NCI-H526 treated with DMSO at 0.1 percent for 48 hours (cell line): ENCODE data around the gene PSG2.
"Not testable (repeated sequence)": the region's sequence is repeated elsewhere in the genome, so short reads cannot be mapped to it uniquely, and the experiment has no call there.

ENCODE experiments used
- DNase-seq: peaks from one replicate; lab custom pipeline; 2025; lab: John Stamatoyannopoulos, UW

PSG2 gene

DNA sequence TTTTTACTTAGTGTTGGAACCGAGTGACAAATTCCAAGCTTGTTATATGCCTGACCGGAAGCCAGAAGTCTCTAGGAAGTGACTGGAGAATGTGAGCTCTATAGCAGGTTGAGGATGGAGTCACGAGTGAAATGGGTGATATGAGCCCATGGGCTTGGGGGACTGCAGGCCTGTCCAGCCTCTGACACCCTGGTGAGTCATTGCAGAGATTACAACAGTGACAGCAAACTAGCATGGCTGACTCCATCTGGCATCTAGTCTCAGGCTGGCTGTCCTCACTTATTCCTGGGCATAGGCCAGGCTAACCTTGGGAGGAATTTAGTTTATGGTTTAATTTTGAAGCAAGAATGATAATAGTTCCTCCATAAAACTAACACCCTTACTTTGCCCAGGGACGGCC, 4.6 kb downstream of the PSG2 start:
- DNase-seq: not testable (repeated sequence)

DNA sequence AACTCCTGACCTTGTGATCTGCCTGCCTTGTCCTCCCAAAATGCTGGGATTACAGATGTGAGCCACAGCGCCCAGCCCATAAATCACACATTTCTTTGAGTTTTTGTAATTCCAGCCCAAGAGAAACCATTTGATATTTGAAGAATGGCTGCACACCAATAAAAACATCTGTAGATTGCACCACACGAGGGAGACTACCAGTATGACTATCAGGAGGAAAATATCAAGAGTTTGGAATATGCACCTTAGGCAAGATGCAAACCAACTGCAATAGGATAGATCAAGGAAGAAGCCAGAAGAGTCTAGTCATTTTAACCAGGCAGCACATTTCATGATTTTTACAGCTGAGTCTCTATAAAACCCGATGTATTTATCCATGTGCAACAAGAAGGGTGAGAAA, 20.1 kb downstream of the PSG2 start:
- DNase-seq: not testable (repeated sequence)

DNA sequence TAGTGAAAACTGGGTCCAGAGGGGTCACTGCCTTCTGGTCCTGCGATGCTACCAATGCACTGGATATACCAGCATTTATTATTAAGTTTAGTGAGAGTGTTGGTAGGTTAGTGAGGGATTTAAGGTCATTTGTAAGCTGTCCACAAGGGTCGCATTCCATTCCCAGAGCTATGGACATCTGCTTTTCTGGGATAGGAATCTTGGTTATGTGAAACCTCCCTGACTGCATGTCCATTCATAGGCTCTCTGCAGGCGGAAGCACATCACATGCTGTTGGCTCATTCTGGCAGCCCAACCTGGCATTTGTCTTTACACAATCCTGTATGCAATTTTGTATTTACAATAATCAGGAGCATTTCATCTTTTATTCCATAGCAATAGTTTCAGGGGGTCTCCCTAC, 21.2 kb downstream of the PSG2 start:
- DNase-seq: not testable (repeated sequence)

DNA sequence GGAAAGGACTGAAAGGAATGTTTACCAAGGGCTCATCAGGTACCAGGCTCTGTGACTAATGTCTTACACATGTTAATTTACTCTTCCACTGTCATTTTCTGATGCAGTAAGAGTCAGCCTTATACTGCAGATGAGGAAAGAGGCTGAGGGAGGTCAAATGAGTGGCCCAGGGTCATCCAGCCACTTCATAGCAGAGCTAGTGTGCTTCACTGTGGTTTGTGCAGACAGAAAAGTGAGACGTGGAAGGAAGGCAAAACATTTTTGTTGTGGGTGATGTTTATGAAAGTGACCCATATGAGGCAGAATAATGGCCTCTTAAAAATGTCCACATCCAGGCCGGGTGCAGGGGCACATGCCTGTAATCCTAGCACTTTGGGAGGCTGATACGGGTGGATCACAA, 22.2 kb downstream of the PSG2 start:
- DNase-seq: not testable (repeated sequence)

DNA sequence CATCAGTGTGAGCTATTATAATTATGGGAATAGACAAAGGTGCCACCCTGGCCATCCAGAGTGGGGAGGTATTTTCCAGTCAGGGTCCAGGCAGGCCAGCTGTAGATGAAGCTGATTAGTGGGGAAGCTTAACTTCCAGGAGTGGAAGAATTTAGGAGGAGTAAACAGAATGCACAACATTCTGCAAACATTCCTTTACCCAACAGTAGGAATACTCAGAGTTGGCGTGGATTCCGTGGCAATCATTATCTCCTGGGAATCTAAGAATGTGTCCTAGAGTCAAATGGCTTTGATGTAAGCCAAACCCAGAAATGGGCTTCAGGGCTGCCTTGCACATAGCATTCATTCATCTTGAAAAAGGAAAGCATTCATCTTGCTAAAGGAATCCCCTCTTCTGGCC, 23.0 kb downstream of the PSG2 start:
- DNase-seq: not testable (repeated sequence)

DNA sequence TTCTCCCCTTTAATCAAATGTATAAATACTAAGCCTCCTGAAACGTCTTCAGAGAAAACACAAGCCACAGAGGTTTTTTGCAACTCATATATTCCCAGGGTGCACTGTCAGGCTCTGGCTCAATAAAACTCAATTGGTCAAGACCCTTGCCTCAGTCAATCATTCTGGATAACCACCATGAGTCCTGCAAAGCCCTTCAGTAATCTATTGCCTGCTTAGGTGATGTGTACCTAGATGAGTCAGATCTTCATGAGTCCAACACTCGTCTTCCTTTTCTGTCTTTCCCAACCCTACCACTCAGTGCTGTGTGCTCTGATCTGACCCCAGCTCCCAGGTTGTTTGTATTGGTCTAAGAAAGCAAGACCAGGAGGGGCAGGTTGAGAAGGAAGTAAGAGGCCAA, 24.1 kb downstream of the PSG2 start:
- DNase-seq: not testable (repeated sequence)

DNA sequence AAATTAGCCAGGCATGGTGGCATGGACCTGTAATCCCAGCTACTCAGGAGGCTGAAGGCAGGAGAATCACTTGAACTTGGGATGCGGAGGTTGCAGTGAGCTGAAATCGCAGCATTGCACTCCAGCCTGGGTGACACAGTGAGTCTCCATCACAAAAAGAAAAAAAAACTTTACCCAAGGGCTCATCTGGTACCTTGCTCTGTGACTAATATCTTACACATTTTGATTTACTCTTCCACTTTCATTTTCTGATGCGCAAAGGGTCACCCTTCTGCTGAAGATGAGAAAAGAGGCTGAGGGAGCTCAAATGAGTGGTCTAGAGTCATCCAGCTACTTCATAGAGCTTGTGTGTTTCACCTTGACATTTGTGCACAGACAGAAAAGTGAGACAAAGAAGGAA, 34.5 kb downstream of the PSG2 start:
- not testable (repeated sequence) for DNase-seq

DNA sequence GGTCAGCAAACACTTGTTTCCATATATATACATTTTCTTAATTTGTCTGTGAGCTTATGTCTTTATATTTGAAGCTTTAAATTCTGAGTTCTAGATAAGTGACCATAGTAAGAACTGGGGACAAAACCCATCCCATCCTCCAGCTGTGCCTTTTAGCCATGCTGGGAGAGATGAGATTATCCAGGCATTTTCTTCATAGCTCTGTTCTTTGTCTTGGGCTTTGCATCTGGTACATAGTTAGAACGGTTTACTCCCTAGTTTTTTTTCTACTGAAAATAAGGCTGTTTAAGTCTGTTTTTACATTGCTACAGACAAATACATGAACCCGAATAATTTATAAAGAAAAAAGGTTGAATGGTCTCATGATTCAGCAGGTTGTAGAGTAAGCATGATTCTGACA, 35.9 kb downstream of the PSG2 start:
- DNase-seq: not testable (repeated sequence)

DNA sequence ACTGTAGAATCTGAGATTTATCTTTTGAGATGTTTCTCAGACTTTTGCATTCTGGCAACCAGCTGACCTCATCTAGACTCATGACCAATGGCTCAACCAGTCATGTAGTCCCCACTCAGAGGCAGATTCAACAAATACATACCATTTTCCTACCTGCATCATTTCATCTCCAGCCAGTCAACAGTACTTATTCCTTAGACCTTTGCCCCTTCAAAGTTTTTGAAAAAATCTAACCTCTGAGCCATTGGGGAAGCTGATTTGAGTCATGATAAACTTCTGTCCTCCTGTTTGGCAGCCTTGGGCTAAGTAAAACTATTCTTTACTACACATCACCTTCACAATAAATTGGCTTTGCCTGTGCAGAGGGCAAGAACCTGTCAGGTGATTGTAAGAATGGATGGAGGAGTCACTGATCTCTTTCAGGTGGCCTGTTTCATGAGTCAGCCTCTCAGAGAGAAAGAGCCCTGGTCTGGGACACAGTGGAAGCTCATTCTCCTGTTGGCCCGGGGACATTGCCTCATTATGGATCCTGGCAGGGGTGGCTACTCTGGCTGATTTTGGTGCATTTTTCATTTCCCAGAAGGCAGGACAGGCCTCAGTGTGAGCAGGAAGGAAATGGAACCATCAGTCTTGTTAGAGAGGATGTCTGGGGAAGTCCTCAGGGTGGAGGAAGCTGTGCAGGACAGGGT, 38.9 kb downstream of the PSG2 start:
- DNase-seq: not testable (repeated sequence)

DNA sequence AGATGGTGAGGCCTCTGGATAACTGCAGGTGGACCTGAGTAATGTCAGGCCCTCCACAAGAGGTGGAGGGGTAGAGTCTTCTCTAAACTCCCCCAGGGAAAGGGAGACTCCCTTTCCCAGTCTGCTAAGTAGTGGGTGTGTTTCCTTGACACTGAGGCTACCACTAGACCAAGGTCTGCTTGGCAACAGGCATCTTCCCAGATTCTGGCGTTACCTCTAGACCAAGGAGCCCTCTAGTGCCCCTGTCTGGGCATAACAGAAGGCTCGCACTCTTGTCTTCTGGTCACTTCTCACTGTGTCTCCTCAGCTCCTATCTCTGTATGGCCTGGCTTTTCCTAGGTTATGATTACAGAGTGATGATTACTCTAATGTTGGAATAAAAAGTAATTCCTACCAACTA, 50.9 kb downstream of the PSG2 start:
- DNase-seq: not testable (repeated sequence)

DNA sequence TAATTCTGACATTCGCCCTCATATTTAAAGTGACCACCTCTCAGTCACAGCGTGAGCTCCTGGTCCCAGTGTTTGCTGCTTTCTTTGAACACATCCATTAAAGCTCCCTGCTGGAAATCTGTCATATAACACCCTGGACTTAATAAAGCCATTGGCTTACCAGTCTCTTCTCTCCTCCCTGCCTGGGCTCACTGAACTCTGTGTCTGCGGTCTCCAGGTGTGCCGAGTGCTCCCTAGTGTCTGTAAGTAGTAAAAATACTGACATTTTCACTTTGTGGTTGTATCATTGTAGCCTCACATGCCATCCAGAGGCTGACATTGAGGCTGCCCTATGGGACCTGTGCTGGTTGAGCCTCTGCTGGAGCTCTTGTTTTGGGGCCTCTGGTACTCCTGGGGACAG, 53.6 kb downstream of the PSG2 start:
- no peak for DNase-seq

DNA sequence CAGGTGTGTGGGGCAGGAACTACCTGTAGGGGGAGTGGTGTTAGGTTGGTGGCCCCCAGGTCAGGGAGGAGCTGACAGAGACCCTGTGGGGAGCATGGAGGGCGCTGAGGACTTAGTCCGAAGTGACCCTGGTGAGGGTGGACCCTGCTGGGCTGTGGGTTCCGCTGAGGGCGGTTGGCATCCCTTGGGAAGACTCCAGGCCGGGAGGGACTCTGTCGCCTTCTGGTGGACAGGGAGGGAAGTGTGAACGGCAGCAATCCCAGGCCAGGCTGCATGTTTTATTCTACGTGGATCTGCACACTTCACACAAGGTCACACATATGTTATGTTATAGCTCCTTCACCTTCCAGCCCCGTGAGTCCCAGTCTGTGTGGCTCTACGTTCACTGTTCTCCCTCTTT, 54.5 kb downstream of the PSG2 start:
- not testable (repeated sequence) for DNase-seq

DNA sequence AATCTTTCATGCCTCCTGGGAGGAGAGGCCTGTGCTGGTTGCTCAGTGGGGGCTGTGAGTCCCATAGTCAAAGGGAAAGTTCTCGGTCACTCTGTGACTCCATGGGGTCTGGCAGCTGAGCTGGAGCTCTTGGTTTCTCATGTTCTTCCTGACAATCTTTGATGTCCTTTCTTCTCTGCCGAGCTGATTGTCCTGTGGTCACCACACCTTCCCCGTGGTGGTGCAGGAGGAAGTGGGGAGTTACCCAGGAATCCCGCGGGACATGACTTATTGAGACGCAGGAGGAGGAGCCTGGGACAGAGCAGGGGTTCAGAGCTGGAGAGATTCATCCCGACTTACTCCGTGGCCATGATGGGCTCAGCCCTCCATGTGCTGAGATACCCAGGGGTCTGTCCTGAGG, 55.4 kb downstream of the PSG2 start:
- not testable (repeated sequence) for DNase-seq

DNA sequence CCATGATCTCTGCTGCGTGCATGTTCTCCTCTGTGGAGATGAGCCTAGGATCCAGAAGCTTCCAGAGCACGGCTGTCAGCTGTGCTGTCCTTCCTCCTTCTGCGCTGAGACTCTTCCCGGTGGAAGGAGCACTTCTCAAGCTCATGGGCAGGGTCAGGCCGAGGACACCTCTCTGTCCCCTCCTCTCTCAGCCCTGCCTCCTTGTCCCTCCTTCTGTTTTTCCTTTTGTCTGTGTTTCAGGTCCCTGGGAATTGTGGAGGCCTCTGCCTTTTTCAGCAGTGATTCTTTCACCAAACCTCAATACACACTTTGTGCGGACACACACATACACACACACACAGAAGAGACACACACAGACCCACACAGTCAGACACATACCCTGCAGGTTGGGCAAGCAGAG, 56.1 kb downstream of the PSG2 start, which contains the start of gene PSG11:
PSG11 (minus strand) TSS at position 101 of the 400 bp plus-strand sequence; CDS start at position 4, 97 bp downstream.
- not testable (repeated sequence) for DNase-seq

DNA sequence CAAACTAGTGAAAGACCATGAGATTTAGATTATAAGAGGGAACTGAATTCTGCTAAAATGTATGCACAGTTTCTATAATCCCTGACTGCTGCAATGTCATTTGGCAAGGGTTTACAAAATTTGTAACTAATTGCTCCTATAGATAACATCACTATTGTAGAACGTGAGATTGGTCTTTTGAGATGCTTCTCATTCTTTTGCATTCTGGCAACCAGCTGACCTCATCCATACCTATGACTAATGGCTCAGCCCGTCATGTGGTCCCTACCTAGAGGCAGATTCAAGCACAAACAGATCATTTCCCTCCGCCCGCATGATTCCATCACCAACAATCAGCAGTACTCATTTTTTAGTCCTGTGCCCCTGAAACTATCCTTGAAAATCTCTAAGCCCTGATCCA, 60.4 kb downstream of the PSG2 start:
- not testable (repeated sequence) for DNase-seq

DNA sequence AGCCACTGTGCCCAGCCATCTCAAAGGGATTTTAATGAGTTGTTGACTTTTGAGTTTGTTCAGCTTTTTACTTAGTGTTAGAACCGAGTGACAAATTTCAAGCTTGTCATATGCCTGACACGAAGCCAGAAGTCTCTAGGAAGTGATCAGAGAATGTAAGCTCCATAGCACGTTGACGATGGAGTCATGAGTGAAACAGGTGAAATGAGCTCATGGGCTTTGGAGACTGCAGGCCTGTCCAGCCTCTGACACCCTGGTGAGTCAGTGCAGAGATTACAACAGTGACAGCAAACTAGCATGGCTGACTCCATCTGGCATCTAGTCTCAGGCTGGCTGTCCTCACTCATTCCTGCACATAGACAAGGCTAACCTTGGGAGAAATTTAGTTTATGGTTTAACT, 60.9 kb downstream of the PSG2 start:
- DNase-seq: not testable (repeated sequence)

DNA sequence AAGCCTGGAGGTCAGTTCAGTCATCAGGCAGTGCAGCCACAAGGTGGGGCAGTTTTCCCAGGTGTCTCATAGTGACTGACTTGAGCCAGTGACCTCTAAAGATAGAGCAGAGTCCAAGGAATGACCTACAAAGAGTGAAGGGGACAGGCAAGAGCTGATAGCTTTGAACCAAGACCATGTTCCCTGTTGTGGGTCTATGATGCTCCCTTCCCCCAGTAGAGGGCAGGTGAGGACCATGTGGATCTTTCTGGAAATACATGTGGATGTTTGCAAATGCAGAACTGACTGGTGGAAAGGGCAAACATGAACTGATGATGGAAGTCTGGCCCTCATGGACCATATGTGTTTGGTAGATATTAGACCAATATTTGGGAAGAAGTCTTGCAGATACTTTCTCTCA, 62.9 kb downstream of the PSG2 start:
- not testable (repeated sequence) for DNase-seq
